ENCODE data around the gene TRIM2. TPM values are rescaled to one million over a fixed set of nuclear protein-coding genes. Genes with fewer than 3 reads are reported as not detected.

The TRIM2 gene
- total RNA-seq, 1 experiment from 2014 or later: 87.0 TPM

DNA sequence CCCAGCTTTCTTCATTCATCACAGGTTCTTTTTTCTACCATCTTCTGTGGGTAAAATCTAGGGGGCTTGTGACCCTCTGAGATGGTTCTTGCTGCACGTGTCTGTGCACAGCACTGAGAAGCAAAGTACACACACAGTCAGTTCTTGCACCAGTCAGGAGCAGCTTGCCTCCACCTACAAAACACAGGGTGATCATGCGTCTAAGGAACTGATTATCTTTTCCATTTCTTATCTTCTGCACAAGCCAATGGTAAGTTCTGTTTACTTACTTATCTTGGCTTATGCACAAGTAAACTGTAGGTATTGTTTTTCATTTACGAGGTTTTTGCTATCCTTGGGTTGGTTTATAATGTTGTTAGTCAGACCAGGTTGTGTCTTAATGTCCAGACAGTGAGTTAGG is 40.7 kb downstream of the TRIM2 start:
- Histone ChIP-seq H3K4me2 (no peak overlapping the region), H3K9me2 (ENCODE audit: insufficient read depth) (no peaks in the 10 kb centered on the region), H3K79me2 (ENCODE audit: low read depth) (peaks cover 15% of the 10 kb centered on the region; the same call in 1 of the 2 replicates), H2AFZ (no peak overlapping the region), H3K9me3 (ENCODE audit: insufficient read depth, low read depth) (no peaks in the 10 kb centered on the region), H3K27ac (no peak overlapping the region), H3K27me3 (ENCODE audit: insufficient read depth, low read depth) (no peaks in the 10 kb centered on the region), H3K36me3 (ENCODE audit: low read depth) (no peaks in the 10 kb centered on the region), H3F3A (ENCODE audit: insufficient read depth, low read depth) (peaks cover 18% of the 10 kb centered on the region), H4K20me1 (ENCODE audit: insufficient read depth) (no peaks in the 10 kb centered on the region), H3K4me3 (no peak overlapping the region), H3K4me1 (replicated peaks; ENCODE audit: insufficient read depth) (peaks cover 22% of the 10 kb centered on the region)
- CTCF ChIA-PET: no interaction called here
- POLR2A ChIA-PET (ENCODE audit: unreplicated experiment): no interaction called here
- intact Hi-C loops (cut with micrococcal nuclease; ENCODE audit: unreplicated experiment): no loop called here
- no TSS peak for BruUV-seq (replicated peaks)
- TF ChIP-seq EZH2 (IDR thresholded peaks at IDR 0.05; ENCODE audit: low read depth): no peak
- TF ChIP-seq, protein P1, sequence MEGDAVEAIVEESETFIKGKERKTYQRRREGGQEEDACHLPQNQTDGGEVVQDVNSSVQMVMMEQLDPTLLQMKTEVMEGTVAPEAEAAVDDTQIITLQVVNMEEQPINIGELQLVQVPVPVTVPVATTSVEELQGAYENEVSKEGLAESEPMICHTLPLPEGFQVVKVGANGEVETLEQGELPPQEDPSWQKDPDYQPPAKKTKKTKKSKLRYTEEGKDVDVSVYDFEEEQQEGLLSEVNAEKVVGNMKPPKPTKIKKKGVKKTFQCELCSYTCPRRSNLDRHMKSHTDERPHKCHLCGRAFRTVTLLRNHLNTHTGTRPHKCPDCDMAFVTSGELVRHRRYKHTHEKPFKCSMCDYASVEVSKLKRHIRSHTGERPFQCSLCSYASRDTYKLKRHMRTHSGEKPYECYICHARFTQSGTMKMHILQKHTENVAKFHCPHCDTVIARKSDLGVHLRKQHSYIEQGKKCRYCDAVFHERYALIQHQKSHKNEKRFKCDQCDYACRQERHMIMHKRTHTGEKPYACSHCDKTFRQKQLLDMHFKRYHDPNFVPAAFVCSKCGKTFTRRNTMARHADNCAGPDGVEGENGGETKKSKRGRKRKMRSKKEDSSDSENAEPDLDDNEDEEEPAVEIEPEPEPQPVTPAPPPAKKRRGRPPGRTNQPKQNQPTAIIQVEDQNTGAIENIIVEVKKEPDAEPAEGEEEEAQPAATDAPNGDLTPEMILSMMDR (conservative IDR thresholded peaks at IDR 0.05): no peak
- no peak for DNase-seq

- no peaks in the 10 kb centered on the region for H4K20me1 ChIP-seq (ENCODE audit: insufficient read depth)
- no peak for DNase-seq
- H3K4me2 ChIP-seq: no peak overlapping the region
- BruUV-seq (replicated peaks): no TSS peak
- no peaks in the 10 kb centered on the region for H3K27me3 ChIP-seq (ENCODE audit: insufficient read depth, low read depth)
- ChIA-PET CTCF (no interaction called here), POLR2A (ENCODE audit: unreplicated experiment) (no interaction called here)
- no peak overlapping the region for H2AFZ ChIP-seq
- H3K27ac ChIP-seq: no peak overlapping the region
- peaks cover 23% of the 10 kb centered on the region for H3K79me2 ChIP-seq (ENCODE audit: low read depth)
- peaks cover 18% of the 10 kb centered on the region for H3F3A ChIP-seq (ENCODE audit: insufficient read depth, low read depth)
- TF ChIP-seq, protein P1 (conservative IDR thresholded peaks at IDR 0.05): no peak
- no peak for TF ChIP-seq EZH2 (IDR thresholded peaks at IDR 0.05; ENCODE audit: low read depth)
- H3K4me1 ChIP-seq (replicated peaks; ENCODE audit: insufficient read depth): peaks cover 25% of the 10 kb centered on the region
- H3K9me3 ChIP-seq (ENCODE audit: insufficient read depth, low read depth): no peaks in the 10 kb centered on the region
- no peaks in the 10 kb centered on the region for H3K36me3 ChIP-seq (ENCODE audit: low read depth)
- no peaks in the 10 kb centered on the region for H3K9me2 ChIP-seq (ENCODE audit: insufficient read depth)
- H3K4me3 ChIP-seq: no peak overlapping the region
- intact Hi-C loops (cut with micrococcal nuclease; ENCODE audit: unreplicated experiment): no loop called here
Observed at GRCh38 chr4:153245775-153246174, 41.5 kb downstream of the TRIM2 start.

GRCh38 chr4:153246446-153247115 is 42.3 kb downstream of the TRIM2 start:
- ChIA-PET POLR2A (ENCODE audit: unreplicated experiment) (no interaction called here), CTCF (no interaction called here)
- no peaks in the 10 kb centered on the region for H3K36me3 ChIP-seq (ENCODE audit: low read depth)
- H3K4me3 ChIP-seq: no peak overlapping the region
- H3K4me2 ChIP-seq: no peak overlapping the region
- H3K9me3 ChIP-seq (ENCODE audit: insufficient read depth, low read depth): no peaks in the 10 kb centered on the region
- no peaks in the 10 kb centered on the region for H3K27me3 ChIP-seq (ENCODE audit: insufficient read depth, low read depth)
- no peak for TF ChIP-seq EZH2 (IDR thresholded peaks at IDR 0.05; ENCODE audit: low read depth)
- TF ChIP-seq, protein P1 (conservative IDR thresholded peaks at IDR 0.05): no peak
- H4K20me1 ChIP-seq (ENCODE audit: insufficient read depth): no peaks in the 10 kb centered on the region
- H3K9me2 ChIP-seq (ENCODE audit: insufficient read depth): no peaks in the 10 kb centered on the region
- intact Hi-C loops (cut with micrococcal nuclease; ENCODE audit: unreplicated experiment): no loop called here
- H2AFZ ChIP-seq: no peak overlapping the region
- peaks cover 18% of the 10 kb centered on the region for H3F3A ChIP-seq (ENCODE audit: insufficient read depth, low read depth)
- no peak for DNase-seq
- peaks cover 25% of the 10 kb centered on the region for H3K4me1 ChIP-seq (replicated peaks; ENCODE audit: insufficient read depth)
- BruUV-seq (replicated peaks): no TSS peak
- H3K79me2 ChIP-seq (ENCODE audit: low read depth): peaks cover 30% of the 10 kb centered on the region
- H3K27ac ChIP-seq: no peak overlapping the region

Measured in PC-9 (cell line).